Right renal cortex interstitium (tissue), 3 donors: ENCODE data around the gene ACSF2. TPM values are rescaled to one million over a fixed set of nuclear protein-coding genes. Genes with fewer than 3 reads are reported as not detected.

ENCODE experiments used
- DNase-seq, 3 donors: peaks; one replicate each; pipeline ENCODE4 v3.0.0-alpha.2; 2013; ENCODE audit warnings: low read depth in 3 of 3, low spot score in 2 of 3
- polyA plus RNA-seq, 3 donors: library from polyadenylated mRNA; unstranded; fragments of 120-200 nt; gene quantifications; one replicate each; pipeline ENCODE4 v1.2.1, GENCODE V29; 2013; ENCODE audit not compliant: insufficient read length in 3 of 3

ACSF2 gene
- polyA plus RNA-seq, 3 donors = 81.2 to 115 (median 98.7) TPM

- no peak for DNase-seq
Observed at GRCh38 chr17:50520483-50520882, 94.5 kb downstream of the ACSF2 start.

- DNase-seq = no peak
Observed at GRCh38 chr17:50521514-50521913, 95.5 kb downstream of the ACSF2 start.

- DNase-seq = no peak
Observed at GRCh38 chr17:50522766-50523165, 96.7 kb downstream of the ACSF2 start.

- DNase-seq = no peak
Observed at GRCh38 chr17:50523208-50523607, 97.2 kb downstream of the ACSF2 start.

Other genes starting within 250 kb of the ACSF2 start
- 100 to 1,000 TPM; 367 to 390 (median 375) TPM for gene COL1A1, start 224.6 kb upstream of the ACSF2 start, polyA plus RNA-seq
- 1 to 10 TPM; 1.6 to 2.8 (median 1.9) TPM for gene TMEM92, start 151.8 kb upstream of the ACSF2 start, polyA plus RNA-seq
- 10 to 100 TPM; 15.5 to 16.7 (median 15.8) TPM for gene XYLT2, start 80.1 kb upstream of the ACSF2 start, polyA plus RNA-seq
- gene MRPL27, start 53.0 kb upstream of the ACSF2 start, polyA plus RNA-seq = 10 to 100 TPM; 70.7 to 81.5 (median 80.0) TPM
- gene EME1, start 53.0 kb upstream of the ACSF2 start, polyA plus RNA-seq = 1 to 10 TPM; 7.1 to 9.4 (median 8.5) TPM
- 10 to 100 TPM; 60.9 to 64.9 (median 64.6) TPM for gene LRRC59, start 28.7 kb upstream of the ACSF2 start, polyA plus RNA-seq
- gene CHAD, start 42.7 kb downstream of the ACSF2 start, polyA plus RNA-seq = 1 to 10 TPM in 2 of 3 donors, under 1 TPM in 1; 0.86 to 2.3 (median 1.0) TPM
- 10 to 100 TPM; 45.8 to 48.5 (median 48.4) TPM for gene RSAD1, start 52.6 kb downstream of the ACSF2 start, polyA plus RNA-seq
- 1 to 10 TPM; 1.4 to 2.4 (median 1.6) TPM for gene MYCBPAP, start 82.2 kb downstream of the ACSF2 start, polyA plus RNA-seq
- 1 to 10 TPM; 6.5 to 9.8 (median 8.8) TPM for gene EPN3, start 106.5 kb downstream of the ACSF2 start, polyA plus RNA-seq
- gene SPATA20, start 121.0 kb downstream of the ACSF2 start, polyA plus RNA-seq = 10 to 100 TPM; 47.6 to 52.7 (median 48.4) TPM
- gene CACNA1G, start 134.5 kb downstream of the ACSF2 start, polyA plus RNA-seq = 1 to 10 TPM; 6.1 to 6.7 (median 6.6) TPM
- 1 to 10 TPM; 6.2 to 9.6 (median 7.0) TPM for gene ABCC3, start 208.7 kb downstream of the ACSF2 start, polyA plus RNA-seq